Adrenal gland (tissue), 5 donors: ENCODE data around the gene MACO1.

Experiments
- POLR2A ChIP-seq, 2 donors: fragments of 450-650 bp; IDR thresholded peaks; one replicate each; pipeline ENCODE4 v1.6.1; 2017; ENCODE audit warnings: antibody characterized with exemption in 2 of 2, mild to moderate bottlenecking in 2 of 2, moderate library complexity in 1 of 2
- TF ChIP-seq, protein P1 (sequence below), 6 experiments: fragments of 450-650 bp in 4 of 6; fragments of 200-600 bp in 2 of 6; sonication (generic) in 1 of 6; IDR thresholded peaks; 1 replicate in 5 of 6; 2 replicates in 1 of 6; pipeline versions ENCODE4 v1.5.1 to v1.8.0; 2016 to 2021; ENCODE audit warnings: antibody characterized with exemption in 6 of 6, mild to moderate bottlenecking in 2 of 6, moderate library complexity in 1 of 6
- donor health status: DM: no; HTN: no; CAD: no.

GRCh38 chr1:25503551-25504426, 73.1 kb downstream of the MACO1 start:
- TF ChIP-seq, protein P1, sequence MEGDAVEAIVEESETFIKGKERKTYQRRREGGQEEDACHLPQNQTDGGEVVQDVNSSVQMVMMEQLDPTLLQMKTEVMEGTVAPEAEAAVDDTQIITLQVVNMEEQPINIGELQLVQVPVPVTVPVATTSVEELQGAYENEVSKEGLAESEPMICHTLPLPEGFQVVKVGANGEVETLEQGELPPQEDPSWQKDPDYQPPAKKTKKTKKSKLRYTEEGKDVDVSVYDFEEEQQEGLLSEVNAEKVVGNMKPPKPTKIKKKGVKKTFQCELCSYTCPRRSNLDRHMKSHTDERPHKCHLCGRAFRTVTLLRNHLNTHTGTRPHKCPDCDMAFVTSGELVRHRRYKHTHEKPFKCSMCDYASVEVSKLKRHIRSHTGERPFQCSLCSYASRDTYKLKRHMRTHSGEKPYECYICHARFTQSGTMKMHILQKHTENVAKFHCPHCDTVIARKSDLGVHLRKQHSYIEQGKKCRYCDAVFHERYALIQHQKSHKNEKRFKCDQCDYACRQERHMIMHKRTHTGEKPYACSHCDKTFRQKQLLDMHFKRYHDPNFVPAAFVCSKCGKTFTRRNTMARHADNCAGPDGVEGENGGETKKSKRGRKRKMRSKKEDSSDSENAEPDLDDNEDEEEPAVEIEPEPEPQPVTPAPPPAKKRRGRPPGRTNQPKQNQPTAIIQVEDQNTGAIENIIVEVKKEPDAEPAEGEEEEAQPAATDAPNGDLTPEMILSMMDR (IDR thresholded peaks at IDR 0.05): peak; percentile 11 to 60 (median 50)
- TF ChIP-seq POLR2A (IDR thresholded peaks at IDR 0.05): no peak
